Colonic mucosa (tissue), 4 donors: ENCODE data around the gene HINT2. TPM values are rescaled to one million over a fixed set of nuclear protein-coding genes. Genes with fewer than 3 reads are reported as not detected.

Experiments used
- DNase-seq: peaks from one replicate; pipeline ENCODE4 v3.0.0-alpha.2; 2020
- H3K27ac ChIP-seq: fragments of 200-600 bp; one replicate; pipeline ENCODE4 v1.8.0; 2021
- H3K27me3 ChIP-seq: fragments of 200-600 bp; one replicate; pipeline ENCODE4 v1.8.0; 2021
- H3K36me3 ChIP-seq: fragments of 200-600 bp; one replicate; pipeline ENCODE4 v1.8.0; 2021
- H3K4me1 ChIP-seq: fragments of 200-600 bp; one replicate; pipeline ENCODE4 v1.8.0; 2021; ENCODE audit warnings: mild to moderate bottlenecking
- H3K4me3 ChIP-seq: fragments of 200-600 bp; one replicate; pipeline ENCODE4 v1.8.0; 2021
- H3K9ac ChIP-seq, 2 donors: one replicate each; pipeline ENCODE4 v1.7.0; 2013; ENCODE audit warnings: control low read depth in 2 of 2, low read depth in 2 of 2, low read length in 2 of 2
- H3K9me3 ChIP-seq: fragments of 200-600 bp; one replicate; pipeline ENCODE4 v1.8.0; 2021
- CTCF ChIP-seq: fragments of 200-600 bp; IDR thresholded peaks from one replicate; pipeline ENCODE4 v1.8.0; 2022; ENCODE audit warnings: antibody characterized with exemption, mild to moderate bottlenecking
- intact Hi-C: fragments of 100-400 bp; cut with DNase I; formaldehyde crosslinking; loops from one replicate; pipeline ENCODE4 v1.14.1; 2022
- total RNA-seq, 2 donors: library from RNA; stranded (reverse); fragmentation: NEBNext Ultra II Directional in 1 of 2; extraction: Animal tissue kit (Norgen Biotek cat#: 25700) in 1 of 2; gene quantifications; one replicate each; pipeline ENCODE4 v1.2.1, GENCODE V29; 2021
- donor health status: healthy.
- donor health status: DM: no; HTN: no; CAD: no.
- donor health status: DM: no; HTN: no; CAD: no.

The HINT2 gene
- total RNA-seq, 2 donors from 2014 or later, result 49.5 to 64.5 TPM

- H3K27me3 ChIP-seq, result no peaks in the 10 kb centered on the region
- H3K27ac ChIP-seq, result no peak overlapping the region
- no peaks in the 10 kb centered on the region for H3K36me3 ChIP-seq
- H3K4me3 ChIP-seq, result no peak overlapping the region
- intact Hi-C loops, result no loop called here
- no peak for TF ChIP-seq CTCF
- H3K4me1 ChIP-seq, result peaks cover 14% of the 10 kb centered on the region
- H3K9me3 ChIP-seq, result no peaks in the 10 kb centered on the region
- DNase-seq, result no peak
- no peak overlapping the region for H3K9ac ChIP-seq
Observed at GRCh38 chr9:35767458-35767857, 47.4 kb downstream of the HINT2 start.

- H3K36me3 ChIP-seq, result no peaks in the 10 kb centered on the region
- no peak overlapping the region for H3K4me3 ChIP-seq
- peaks cover 14% of the 10 kb centered on the region for H3K4me1 ChIP-seq
- no peak overlapping the region for H3K27ac ChIP-seq
- H3K9me3 ChIP-seq, result no peaks in the 10 kb centered on the region
- TF ChIP-seq CTCF, result no peak
- no peaks in the 10 kb centered on the region for H3K27me3 ChIP-seq
- intact Hi-C loops, result no loop called here
- no peak overlapping the region for H3K9ac ChIP-seq
- DNase-seq, result no peak
Observed at GRCh38 chr9:35766997-35767396, 47.8 kb downstream of the HINT2 start.

- intact Hi-C loops, result no loop called here
- H3K36me3 ChIP-seq, result no peaks in the 10 kb centered on the region
- no peaks in the 10 kb centered on the region for H3K9me3 ChIP-seq
- TF ChIP-seq CTCF, result no peak
- H3K27ac ChIP-seq, result no peak overlapping the region
- no peak overlapping the region for H3K9ac ChIP-seq
- no peaks in the 10 kb centered on the region for H3K27me3 ChIP-seq
- no peak for DNase-seq
- H3K4me1 ChIP-seq, result no peaks in the 10 kb centered on the region
- H3K4me3 ChIP-seq, result no peak overlapping the region
Observed at GRCh38 chr9:35763803-35764202, 51.0 kb downstream of the HINT2 start.

GRCh38 chr9:35763181-35763580, 51.7 kb downstream of the HINT2 start:
- H3K9me3 ChIP-seq, result no peaks in the 10 kb centered on the region
- no peak for TF ChIP-seq CTCF
- H3K4me3 ChIP-seq, result no peak overlapping the region
- intact Hi-C loops, result no loop called here
- no peaks in the 10 kb centered on the region for H3K27me3 ChIP-seq
- no peaks in the 10 kb centered on the region for H3K4me1 ChIP-seq
- no peaks in the 10 kb centered on the region for H3K36me3 ChIP-seq
- no peak overlapping the region for H3K9ac ChIP-seq
- no peak for DNase-seq
- H3K27ac ChIP-seq, result no peak overlapping the region

Other genes starting within 250 kb of the HINT2 start
- 10 to 100 TPM; 34.3 to 41.1 TPM for gene TESK1, start 209.8 kb downstream of the HINT2 start, total RNA-seq
- gene CD72, start 196.6 kb downstream of the HINT2 start, total RNA-seq, result 1 to 10 TPM in 1 of 2 donors, under 1 TPM in 1; 0.69 to 2.7 TPM
- gene SIT1, start 164.1 kb downstream of the HINT2 start, total RNA-seq, result 1 to 10 TPM in 1 of 2 donors, under 1 TPM in 1; 0.67 to 1.0 TPM
- over 10,000 TPM; 17,917 to 26,785 TPM for gene RMRP, start 157.0 kb downstream of the HINT2 start, total RNA-seq
- gene CCDC107, start 156.8 kb downstream of the HINT2 start, total RNA-seq, result 10 to 100 TPM; 19.4 to 38.3 TPM
- gene ARHGEF39, start 149.8 kb downstream of the HINT2 start, total RNA-seq, result 10 to 100 TPM in 1 of 2 donors, 1 to 10 TPM in 1; 7.3 to 34.0 TPM
- gene CA9, start 141.1 kb downstream of the HINT2 start, total RNA-seq, result 1 to 10 TPM; 1.8 to 5.9 TPM
- 100 to 1,000 TPM in 1 of 2 donors, 10 to 100 TPM in 1; 29.8 to 321 TPM for gene TPM2, start 125.1 kb downstream of the HINT2 start, total RNA-seq
- 100 to 1,000 TPM; 177 to 196 TPM for gene TLN1, start 82.8 kb downstream of the HINT2 start, total RNA-seq
- 10 to 100 TPM; 47.9 to 50.8 TPM for gene CREB3, start 82.4 kb downstream of the HINT2 start, total RNA-seq
- 100 to 1,000 TPM; 127 to 157 TPM for gene GBA2, start 65.8 kb downstream of the HINT2 start, total RNA-seq
- 10 to 100 TPM; 52.0 to 53.9 TPM for gene RGP1, start 65.8 kb downstream of the HINT2 start, total RNA-seq
- 1 to 10 TPM in 1 of 2 donors, not detected in 1; 2.1 TPM for gene MSMP, start 60.8 kb downstream of the HINT2 start, total RNA-seq
- 1 to 10 TPM; 7.0 to 9.7 TPM for gene NPR2, start 23.5 kb downstream of the HINT2 start, total RNA-seq
- gene SPAG8, start 2.8 kb downstream of the HINT2 start, total RNA-seq, result under 1 TPM; 0.58 to 0.82 TPM
- gene FAM221B, start 13.7 kb upstream of the HINT2 start, total RNA-seq, result under 1 TPM in 1 of 2 donors, not detected in 1; 0.05 TPM
- gene TMEM8B, start 14.2 kb upstream of the HINT2 start, total RNA-seq, result 10 to 100 TPM; 15.1 to 17.6 TPM
- gene OR13J1, start 55.4 kb upstream of the HINT2 start, total RNA-seq, result not detected
- gene HRCT1, start 91.2 kb upstream of the HINT2 start, total RNA-seq, result 10 to 100 TPM; 43.1 to 65.0 TPM
- gene SPAAR, start 94.4 kb upstream of the HINT2 start, total RNA-seq, result 1 to 10 TPM; 1.1 to 2.6 TPM
- not detected for gene OR2S2, start 143.1 kb upstream of the HINT2 start, total RNA-seq
- gene RECK, start 221.9 kb upstream of the HINT2 start, total RNA-seq, result 1 to 10 TPM; 1.6 to 4.5 TPM